ENCODE results near the gene CERT1. TPM values are rescaled to one million over a fixed set of nuclear protein-coding genes. Genes with fewer than 3 reads are reported as not detected.

Gene CERT1
- total and polyA plus RNA-seq, 4 donors: 16.1 to 86.2 (median 46.1) TPM

DNA sequence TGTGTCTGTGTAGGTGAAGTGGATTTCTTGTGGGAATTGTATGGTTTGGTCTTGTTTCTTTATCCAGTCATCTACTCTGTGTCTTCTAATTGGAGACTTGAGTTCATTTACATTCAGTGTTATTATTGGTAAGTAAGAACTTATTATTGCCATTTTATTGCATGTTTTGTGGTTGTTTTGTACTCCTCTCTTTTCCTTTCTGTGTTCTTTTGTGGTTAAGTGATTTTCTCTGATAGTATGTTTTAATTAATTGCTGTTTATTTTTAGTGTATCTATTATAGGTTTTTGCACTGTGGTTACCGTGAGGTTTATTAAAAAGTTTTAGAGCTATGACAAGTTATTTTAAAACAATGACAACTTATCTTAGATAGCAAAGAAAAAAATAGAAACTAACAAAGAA is 8.3 kb upstream of the CERT1 start:
- H3K27ac ChIP-seq (ENCODE audit: low read depth in 1 of 2, low read length in 1 of 2): no peak overlapping the region
- TF ChIP-seq, protein P1, sequence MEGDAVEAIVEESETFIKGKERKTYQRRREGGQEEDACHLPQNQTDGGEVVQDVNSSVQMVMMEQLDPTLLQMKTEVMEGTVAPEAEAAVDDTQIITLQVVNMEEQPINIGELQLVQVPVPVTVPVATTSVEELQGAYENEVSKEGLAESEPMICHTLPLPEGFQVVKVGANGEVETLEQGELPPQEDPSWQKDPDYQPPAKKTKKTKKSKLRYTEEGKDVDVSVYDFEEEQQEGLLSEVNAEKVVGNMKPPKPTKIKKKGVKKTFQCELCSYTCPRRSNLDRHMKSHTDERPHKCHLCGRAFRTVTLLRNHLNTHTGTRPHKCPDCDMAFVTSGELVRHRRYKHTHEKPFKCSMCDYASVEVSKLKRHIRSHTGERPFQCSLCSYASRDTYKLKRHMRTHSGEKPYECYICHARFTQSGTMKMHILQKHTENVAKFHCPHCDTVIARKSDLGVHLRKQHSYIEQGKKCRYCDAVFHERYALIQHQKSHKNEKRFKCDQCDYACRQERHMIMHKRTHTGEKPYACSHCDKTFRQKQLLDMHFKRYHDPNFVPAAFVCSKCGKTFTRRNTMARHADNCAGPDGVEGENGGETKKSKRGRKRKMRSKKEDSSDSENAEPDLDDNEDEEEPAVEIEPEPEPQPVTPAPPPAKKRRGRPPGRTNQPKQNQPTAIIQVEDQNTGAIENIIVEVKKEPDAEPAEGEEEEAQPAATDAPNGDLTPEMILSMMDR (IDR thresholded peaks at IDR 0.05; ENCODE audit: control extremely low read depth, extremely low read depth): no peak
- no peak overlapping the region for H3K4me3 ChIP-seq
- no peaks in the 10 kb centered on the region for H3K27me3 ChIP-seq (ENCODE audit: control insufficient read depth in 3 of 3, insufficient read depth in 3 of 3, low read length in 2 of 3)
- H3K36me3 ChIP-seq (ENCODE audit: control insufficient read depth in 4 of 4, insufficient read depth in 4 of 4, low read length in 4 of 4): peaks cover 0 to 16% (median 3%) of the 10 kb centered on the region in 4 donors
- H3K9me3 ChIP-seq (ENCODE audit: control insufficient read depth in 4 of 4, insufficient read depth in 3 of 4, low read length in 3 of 4): peaks cover 0 to 8% (median 2%) of the 10 kb centered on the region in 4 donors
- WGBS, 2 donors: 73 to 86% methylated on average over 1 of the region's 1 CpG
- no peak for ATAC-seq (ENCODE audit: insufficient read depth, low FRiP score)
- no peak for DNase-seq
- H3K4me1 ChIP-seq (ENCODE audit: control insufficient read depth in 5 of 5, insufficient read depth in 5 of 5, low read length in 5 of 5): peaks cover 0 to 4% (median 0%) of the 10 kb centered on the region in 5 donors
- no peak overlapping the region for H3K9ac ChIP-seq (ENCODE audit: insufficient read depth in 1 of 2, low read length in 2 of 2)

DNA sequence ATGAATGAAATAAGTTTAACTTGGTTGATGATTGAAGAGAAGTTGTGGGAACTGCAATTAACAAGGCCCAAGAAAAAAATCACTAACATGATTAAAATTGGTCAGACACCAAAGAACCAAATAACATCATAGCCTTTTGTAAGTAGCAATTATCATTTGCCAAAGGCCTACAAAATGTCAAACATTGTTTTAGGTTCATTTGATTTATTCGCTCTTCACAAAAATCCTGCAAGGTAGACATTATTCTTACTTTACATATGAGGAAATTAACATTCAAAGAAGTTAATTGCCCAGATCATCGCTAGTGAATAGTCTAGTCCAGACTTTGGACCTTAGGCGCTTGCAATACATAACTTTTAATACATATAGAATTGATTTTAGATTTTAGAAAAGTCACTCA is 2.9 kb upstream of the CERT1 start:
- Histone ChIP-seq H3K27me3 (ENCODE audit: control insufficient read depth in 3 of 3, insufficient read depth in 3 of 3, low read length in 2 of 3) (no peaks in the 10 kb centered on the region), H3K36me3 (ENCODE audit: control insufficient read depth in 4 of 4, insufficient read depth in 4 of 4, low read length in 4 of 4) (peaks cover 0 to 9% (median 0%) of the 10 kb centered on the region in 4 donors), H3K4me3 (no peak overlapping the region), H3K9ac (ENCODE audit: insufficient read depth in 1 of 2, low read length in 2 of 2) (no peak overlapping the region), H3K9me3 (ENCODE audit: control insufficient read depth in 4 of 4, insufficient read depth in 3 of 4, low read length in 3 of 4) (no peaks in the 10 kb centered on the region), H3K4me1 (ENCODE audit: control insufficient read depth in 5 of 5, insufficient read depth in 5 of 5, low read length in 5 of 5) (peaks cover 0 to 25% (median 4%) of the 10 kb centered on the region in 5 donors), H3K27ac (ENCODE audit: low read depth in 1 of 2, low read length in 1 of 2) (no peak overlapping the region)
- TF ChIP-seq, protein P1 (IDR thresholded peaks at IDR 0.05; ENCODE audit: control extremely low read depth, extremely low read depth): no peak
- 98 to 99% methylated on average over 3 of the region's 3 CpGs for WGBS, 2 donors
- DNase-seq (no peak), ATAC-seq (ENCODE audit: insufficient read depth, low FRiP score) (no peak)

DNA sequence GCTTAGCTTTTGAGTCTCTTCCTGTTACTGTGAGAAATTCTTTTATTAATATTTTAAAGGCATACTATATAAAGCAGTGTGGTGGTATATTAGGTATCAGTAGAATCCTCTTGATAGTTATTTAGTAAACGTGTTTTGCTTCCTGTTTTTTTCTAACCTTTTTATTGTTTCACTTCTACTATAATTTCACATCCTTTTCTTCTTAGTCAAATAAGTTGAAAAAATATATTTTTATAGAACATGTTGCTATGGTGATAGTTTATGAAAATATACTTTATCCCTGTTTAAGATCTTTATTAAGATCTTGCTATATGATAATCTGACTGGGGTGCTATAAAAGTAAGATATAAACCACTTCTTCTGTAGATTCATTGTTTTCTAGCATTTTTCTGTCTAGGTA is 2.4 kb upstream of the CERT1 start:
- H3K9me3 ChIP-seq (ENCODE audit: control insufficient read depth in 4 of 4, insufficient read depth in 3 of 4, low read length in 3 of 4): no peaks in the 10 kb centered on the region
- WGBS, 2 donors: 24 to 43% methylated on average over 1 of the region's 1 CpG
- peaks cover 0 to 9% (median 0%) of the 10 kb centered on the region in 4 donors for H3K36me3 ChIP-seq (ENCODE audit: control insufficient read depth in 4 of 4, insufficient read depth in 4 of 4, low read length in 4 of 4)
- H3K9ac ChIP-seq (ENCODE audit: insufficient read depth in 1 of 2, low read length in 2 of 2): no peak overlapping the region
- TF ChIP-seq, protein P1 (IDR thresholded peaks at IDR 0.05; ENCODE audit: control extremely low read depth, extremely low read depth): no peak
- H3K27me3 ChIP-seq (ENCODE audit: control insufficient read depth in 3 of 3, insufficient read depth in 3 of 3, low read length in 2 of 3): no peaks in the 10 kb centered on the region
- H3K4me3 ChIP-seq: no peak overlapping the region
- ATAC-seq (ENCODE audit: insufficient read depth, low FRiP score): no peak
- H3K4me1 ChIP-seq (ENCODE audit: control insufficient read depth in 5 of 5, insufficient read depth in 5 of 5, low read length in 5 of 5): peaks cover 0 to 26% (median 4%) of the 10 kb centered on the region in 5 donors
- H3K27ac ChIP-seq (ENCODE audit: low read depth in 1 of 2, low read length in 1 of 2): no peak overlapping the region
- no peak for DNase-seq
